NCI-H2171 treated with DMSO at 0.1 percent for 48 hours (cell line): ENCODE data around the gene PARP3.
A peak's percentile ranks its signal among the peaks of the same experiment; 100 is the strongest.
"Not testable (repeated sequence)": the region's sequence is repeated elsewhere in the genome, so short reads cannot be mapped to it uniquely, and the experiment has no call there.

Experiments used
- DNase-seq: peaks from one replicate; lab custom pipeline; 2025; lab: John Stamatoyannopoulos, UW

The PARP3 gene

GRCh38 chr3:51986010-51986947 is 44.1 kb downstream of the PARP3 start:
- DNase-seq = no peak

DNA sequence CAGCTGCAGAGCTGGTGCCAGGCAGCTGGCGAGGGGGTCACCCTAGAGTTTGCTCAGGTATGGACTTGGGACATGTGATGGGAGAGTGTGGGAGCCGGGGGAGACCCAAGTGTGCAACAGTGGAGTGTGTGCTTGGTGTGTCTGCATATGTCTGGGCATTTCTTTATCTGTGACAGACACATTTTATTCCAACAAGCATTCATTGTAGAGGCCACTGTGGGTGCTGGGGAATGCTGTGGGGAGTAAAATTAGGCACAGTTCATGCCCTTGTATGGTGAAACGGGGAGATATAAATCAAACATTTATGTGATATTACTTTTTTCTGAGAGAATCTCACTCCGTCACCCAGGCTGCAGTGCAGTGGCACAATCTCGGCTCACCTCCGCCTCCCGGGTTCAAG is 45.4 kb downstream of the PARP3 start:
- DNase-seq = no peak

GRCh38 chr3:51988286-51989146 is 46.4 kb downstream of the PARP3 start:
- no peak for DNase-seq

- not testable (repeated sequence) for DNase-seq
Measured at GRCh38 chr3:51990501-51990971, 48.4 kb downstream of the PARP3 start.

GRCh38 chr3:51992017-51992682 is 50.0 kb downstream of the PARP3 start:
- no peak for DNase-seq

DNA sequence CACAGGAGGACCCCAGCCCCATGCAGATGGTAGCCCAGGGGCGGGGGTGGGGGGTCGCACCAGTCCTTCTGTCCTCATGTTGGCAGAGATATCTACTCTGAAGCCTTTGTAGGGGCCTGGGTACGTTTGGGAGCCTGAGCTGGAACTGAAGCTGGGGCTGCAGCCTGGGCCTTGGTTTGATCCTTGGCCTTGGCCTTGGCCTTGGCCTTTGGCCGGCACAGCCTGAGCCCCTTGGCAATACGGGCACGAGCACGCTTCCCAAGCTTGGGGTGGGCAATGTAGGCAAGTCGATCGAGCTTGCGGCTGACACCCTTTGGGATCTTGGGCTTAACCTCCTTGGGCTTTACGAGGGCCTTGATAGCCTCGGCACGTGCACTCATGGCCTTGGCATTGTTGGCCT is 51.5 kb downstream of the PARP3 start:
- DNase-seq = not testable (repeated sequence)

DNA sequence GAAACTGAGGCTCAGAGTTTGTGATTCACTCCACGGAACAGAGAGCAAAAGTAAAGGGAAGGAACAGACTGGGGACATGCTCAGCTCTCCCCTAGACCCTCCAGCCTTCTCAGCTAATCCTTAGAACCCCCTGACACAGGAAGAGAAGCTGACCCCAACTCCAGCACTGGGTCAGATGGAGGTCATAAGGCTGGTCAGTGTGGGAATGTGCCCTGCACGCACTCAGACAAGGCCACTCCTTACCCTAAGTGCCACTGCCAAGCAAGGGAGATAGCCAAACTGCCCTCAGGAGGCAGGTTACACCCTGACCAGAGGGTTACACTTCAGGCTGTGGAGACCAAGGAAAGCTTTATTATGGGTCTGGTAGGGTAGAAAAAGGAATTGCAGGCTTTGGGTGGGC is 52.4 kb downstream of the PARP3 start:
- DNase-seq = no peak

- DNase-seq = peak; percentile 93
Measured at GRCh38 chr3:51995346-51996163, 53.4 kb downstream of the PARP3 start, which contains the start of gene RPL29. Gene RPL29, minus strand, starts transcription at chr3:51995895. Its CDS starts 434 bp downstream, at chr3:51995461.

DNA sequence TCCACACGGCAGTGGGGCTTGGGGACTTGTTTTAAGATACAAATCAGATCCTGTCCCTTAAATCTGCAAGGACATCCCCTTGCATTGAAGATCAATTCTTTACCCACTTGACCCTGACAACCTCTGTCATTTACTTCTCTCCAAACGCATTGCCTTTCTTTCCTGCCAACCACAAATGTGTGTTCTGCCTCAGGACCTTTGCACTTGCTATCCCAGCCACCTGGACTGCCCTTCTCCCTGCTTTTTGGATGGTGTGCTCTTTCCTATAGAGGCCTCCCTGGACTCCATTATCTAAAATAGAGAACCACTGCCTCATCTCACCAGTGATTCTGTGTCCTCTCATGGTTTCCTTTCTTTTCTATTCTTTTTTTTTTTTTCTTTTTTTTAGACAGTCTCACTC is 55.0 kb downstream of the PARP3 start:
- DNase-seq = no peak

DNA sequence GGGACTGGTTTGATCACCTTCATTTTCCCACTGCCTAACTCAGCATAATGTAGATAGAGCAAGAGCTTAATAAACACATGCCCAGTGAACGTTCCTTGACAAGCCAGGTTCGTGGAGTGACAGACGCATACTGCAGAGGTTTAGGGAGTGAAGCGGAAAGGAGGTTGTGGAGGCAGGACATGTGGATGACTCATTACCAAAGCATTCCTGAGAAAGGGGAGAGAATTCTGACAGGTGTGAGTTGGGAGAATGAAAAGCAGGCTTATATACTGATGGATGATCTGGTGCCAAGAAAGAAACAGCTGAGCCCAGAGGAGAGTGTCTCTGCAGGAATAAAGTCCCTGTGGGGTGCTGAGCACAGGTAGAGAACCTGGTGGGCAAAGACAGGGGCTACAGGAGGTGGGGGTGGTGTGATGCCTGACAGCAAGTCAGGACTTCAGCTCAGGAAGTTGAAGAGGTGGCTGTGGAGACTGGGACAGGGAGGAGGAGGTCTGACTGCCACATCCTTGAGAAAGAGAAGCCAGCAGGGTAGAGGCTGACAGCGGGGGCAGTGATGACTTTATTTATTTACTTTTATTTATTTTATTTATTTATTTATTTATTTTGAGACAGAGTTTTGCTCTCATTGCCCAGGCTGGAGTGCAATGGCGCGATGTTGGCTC is 55.9 kb downstream of the PARP3 start:
- peak; percentile 31 for DNase-seq
